Smooth muscle cell (in vitro differentiated cells): ENCODE data around the gene CBL. TPM values are rescaled to one million over a fixed set of nuclear protein-coding genes. Genes with fewer than 3 reads are reported as not detected.

Experiments used
- DNase-seq: peaks from one replicate; lab custom pipeline; 2025; ENCODE audit not compliant: unreplicated experiment; lab: John Stamatoyannopoulos, UW
- H2AFZ ChIP-seq: fragments of 200-600 bp; sonication (generic); 2 replicates; pipeline ENCODE4 v1.6.0; 2016; ENCODE audit warnings: antibody characterized with exemption, low read depth, mild to moderate bottlenecking
- H3F3A ChIP-seq: fragments of 200-600 bp; sonication (generic); 2 replicates; pipeline ENCODE4 v1.6.0; 2017; ENCODE audit warnings: antibody characterized with exemption, low read depth
- H3K27ac ChIP-seq: fragments of 200-600 bp; sonication (generic); 2 replicates; pipeline ENCODE4 v1.5.1; 2016; ENCODE audit warnings: low read depth, mild to moderate bottlenecking
- H3K27me3 ChIP-seq: fragments of 200-600 bp; sonication (generic); 2 replicates; pipeline ENCODE4 v1.6.1; 2016; ENCODE audit warnings: low read depth, mild to moderate bottlenecking
- H3K36me3 ChIP-seq: fragments of 200-600 bp; sonication (generic); 2 replicates; pipeline ENCODE4 v1.5.1; 2016; ENCODE audit warnings: low read depth
- H3K4me1 ChIP-seq: fragments of 200-600 bp; sonication (generic); 2 replicates; pipeline ENCODE4 v1.5.1; 2016; ENCODE audit warnings: low read depth
- H3K4me2 ChIP-seq: fragments of 200-600 bp; sonication (generic); 2 replicates; pipeline ENCODE4 v1.6.0; 2016; ENCODE audit warnings: mild to moderate bottlenecking
- H3K4me3 ChIP-seq: fragments of 200-600 bp; sonication (generic); 2 replicates; pipeline ENCODE4 v1.5.1; 2016; ENCODE audit warnings: mild to moderate bottlenecking
- H3K79me2 ChIP-seq: fragments of 200-600 bp; sonication (generic); 2 replicates; pipeline ENCODE4 v1.6.0; 2016; ENCODE audit warnings: low read depth, mild to moderate bottlenecking
- H3K9ac ChIP-seq: fragments of 200-600 bp; sonication (generic); 2 replicates; pipeline ENCODE4 v1.6.0; 2016; ENCODE audit warnings: low read depth
- H3K9me3 ChIP-seq: fragments of 200-600 bp; sonication (generic); replicated peaks from 2 replicates; pipeline ENCODE4 v1.5.1; 2016; ENCODE audit warnings: low read depth
- H4K20me1 ChIP-seq: fragments of 200-600 bp; sonication (generic); 2 replicates; pipeline ENCODE4 v1.6.0; 2016; ENCODE audit warnings: low read depth
- CTCF ChIP-seq: fragments of 200-600 bp; sonication (generic); IDR thresholded peaks from 2 replicates; pipeline ENCODE4 v1.5.1; 2017; ENCODE audit warnings: borderline replicate concordance, mild to moderate bottlenecking, antibody characterized with exemption; ENCODE audit not compliant: insufficient read depth, poor library complexity, severe bottlenecking
- WGBS: methylation state at CpG from one replicate; pipeline ENCODE4 v1.1.7; 2016; ENCODE audit warnings: low lambda C conversion rate; 5-methylcytosine and 5-hydroxymethylcytosine counted together
- polyA plus RNA-seq: library from polyadenylated mRNA; unstranded; fragments of >200 nt; fragmentation: Nextera tagmentation; extraction: Ambion mirVana; gene quantifications from 2 replicates; pipeline ENCODE4 v1.2.1, GENCODE V29; 2016
- total RNA-seq: library from RNA; depleted of rRNA; stranded (reverse); fragments of >200 nt; gene quantifications from 2 replicates; pipeline ENCODE4 v1.2.3, GENCODE V29; 2014

The CBL gene
- total and polyA plus RNA-seq, 2 experiments from 2014 or later: 5.0 to 18.9 TPM

- Histone ChIP-seq H3K9ac (peak overlapping the region; percentile 95), H3K4me2 (peak overlapping the region; percentile 83), H3F3A (peaks cover 13% of the 10 kb centered on the region), H3K27me3 (peaks cover 1% of the 10 kb centered on the region), H3K27ac (peak overlapping the region; percentile 79), H3K9me3 (no peaks in the 10 kb centered on the region), H3K36me3 (no peaks in the 10 kb centered on the region), H3K79me2 (peaks cover 14% of the 10 kb centered on the region), H3K4me1 (peaks cover 45% of the 10 kb centered on the region), H4K20me1 (no peaks in the 10 kb centered on the region), H2AFZ (no peak overlapping the region), H3K4me3 (peak overlapping the region; percentile 88)
- no peak for DNase-seq
- no peak for TF ChIP-seq CTCF
- 86% methylated on average over 15 of the region's 15 CpGs for WGBS
Observed at GRCh38 chr11:119335091-119335654, 129.0 kb downstream of the CBL start.

- WGBS: 93% methylated on average over 30 of the region's 30 CpGs
- Histone ChIP-seq H4K20me1 (no peaks in the 10 kb centered on the region), H3K27ac (no peak overlapping the region), H3K27me3 (peaks cover 9% of the 10 kb centered on the region), H3K9me3 (no peaks in the 10 kb centered on the region), H3K4me3 (no peak overlapping the region), H2AFZ (no peak overlapping the region), H3K9ac (no peak overlapping the region), H3K79me2 (peaks cover 14% of the 10 kb centered on the region), H3K36me3 (no peaks in the 10 kb centered on the region), H3K4me2 (peak overlapping the region; percentile 83), H3F3A (peaks cover 13% of the 10 kb centered on the region), H3K4me1 (peaks cover 52% of the 10 kb centered on the region)
- no peak for DNase-seq
- no peak for TF ChIP-seq CTCF
Observed at GRCh38 chr11:119335655-119336543, 129.8 kb downstream of the CBL start.

- peak overlapping the region; percentile 71 for H3K27ac ChIP-seq
- H3K4me3 ChIP-seq: no peak overlapping the region
- H3K4me1 ChIP-seq: peaks cover 52% of the 10 kb centered on the region
Observed at GRCh38 chr11:119336744-119337469, 130.8 kb downstream of the CBL start.

More at GRCh38 chr11:119336744-119337469, 130.8 kb downstream of the CBL start:
- Histone ChIP-seq H3K4me2 (peak overlapping the region; percentile 98), H3K36me3 (no peaks in the 10 kb centered on the region), H3F3A (peaks cover 13% of the 10 kb centered on the region), H2AFZ (no peak overlapping the region), H3K9ac (no peak overlapping the region), H3K9me3 (no peaks in the 10 kb centered on the region), H4K20me1 (no peaks in the 10 kb centered on the region), H3K79me2 (peaks cover 14% of the 10 kb centered on the region), H3K27me3 (peaks cover 19% of the 10 kb centered on the region)
- TF ChIP-seq CTCF: no peak
- WGBS: 95% methylated on average over 9 of the region's 9 CpGs
- DNase-seq: no peak
